AG04449 (cell line): ENCODE results near the gene IL1RAP.

Source experiments
- CTCF ChIA-PET: fragments of 350-600 bp; formaldehyde crosslinking; extraction: SDS; loops from one replicate; lab custom pipeline; 2021; ENCODE audit warnings: antibody characterized with exemption; lab: Yijun Ruan, JAX
- POLR2A ChIA-PET: fragments of 400-600, 350-600 bp; formaldehyde crosslinking; extraction: SDS; loops from one replicate; lab custom pipeline; 2020; ENCODE audit warnings: antibody characterized with exemption, inconsistent platforms; lab: Yijun Ruan, JAX
- DNase-seq: peaks from one replicate; pipeline ENCODE4 v3.0.0-alpha.2; 2010; ENCODE audit warnings: low read depth, low spot score
- H3K4me3 ChIP-seq: 2 replicates; pipeline ENCODE4 v1.5.1; 2011; ENCODE audit warnings: low read depth, mild to moderate bottlenecking, control low read depth, low read length
- CTCF ChIP-seq: IDR thresholded peaks from one replicate; pipeline ENCODE4 v1.5.1; 2011; ENCODE audit warnings: mild to moderate bottlenecking, moderate library complexity, low read length, control low read depth, inconsistent platforms; ENCODE audit not compliant: insufficient read depth; ENCODE audit errors: missing control alignments

Gene IL1RAP

GRCh38 chr3:190579514-190580137 is 65.7 kb downstream of the IL1RAP start:
- no peak for TF ChIP-seq CTCF
- CTCF ChIA-PET: no interaction called here

GRCh38 chr3:190580417-190580816 is 66.5 kb downstream of the IL1RAP start:
- POLR2A ChIA-PET: no interaction called here
- DNase-seq: no peak
- no peak for TF ChIP-seq CTCF
- CTCF ChIA-PET: interaction anchor here (1.3 kb wide), 1 partner anchor 120 kb away, joined by 3 read pairs; no protein-coding TSS in a partner anchor
- H3K4me3 ChIP-seq: no peak overlapping the region

More at GRCh38 chr3:190579514-190580137, 65.7 kb downstream of the IL1RAP start:
- no peak overlapping the region for H3K4me3 ChIP-seq
- POLR2A ChIA-PET: no interaction called here
- DNase-seq: no peak

- no peak overlapping the region for H3K4me3 ChIP-seq
- CTCF ChIA-PET: interaction anchor here (1.3 kb wide), 1 partner anchor 120 kb away, joined by 3 read pairs; no protein-coding TSS in a partner anchor
- TF ChIP-seq CTCF: no peak
- POLR2A ChIA-PET: no interaction called here
- DNase-seq: no peak
Measured at GRCh38 chr3:190581041-190581541, 67.2 kb downstream of the IL1RAP start.

GRCh38 chr3:190582667-190583066 is 68.8 kb downstream of the IL1RAP start:
- CTCF ChIA-PET: no interaction called here
- no peak overlapping the region for H3K4me3 ChIP-seq
- no peak for TF ChIP-seq CTCF
- no peak for DNase-seq
- POLR2A ChIA-PET: no interaction called here

- ChIA-PET POLR2A (interaction anchor here (1.0 kb wide), 1 partner anchor 20 kb away, joined by 3 read pairs; no protein-coding TSS in a partner anchor), CTCF (no interaction called here)
- no peak for TF ChIP-seq CTCF
Measured at GRCh38 chr3:190585805-190586630, 72.1 kb downstream of the IL1RAP start.

GRCh38 chr3:190586631-190587011 is 72.7 kb downstream of the IL1RAP start:
- no peak for TF ChIP-seq CTCF
- no peak overlapping the region for H3K4me3 ChIP-seq
- DNase-seq: no peak
- ChIA-PET POLR2A (interaction anchor here (1.0 kb wide), 1 partner anchor 20 kb away, joined by 3 read pairs; no protein-coding TSS in a partner anchor), CTCF (no interaction called here)

More at GRCh38 chr3:190585805-190586630, 72.1 kb downstream of the IL1RAP start:
- H3K4me3 ChIP-seq: no peak overlapping the region
- peak; percentile 66 for DNase-seq
